Measurements from ENCODE around the gene DOCK8. TPM values are rescaled to one million over a fixed set of nuclear protein-coding genes. Genes with fewer than 3 reads are reported as not detected.

DOCK8 gene
- polyA plus RNA-seq, 1 donor, result 8.2 TPM

GRCh38 chr9:506281-506680 lies 291.6 kb downstream of the DOCK8 start:
- no peak for DNase-seq

DNA sequence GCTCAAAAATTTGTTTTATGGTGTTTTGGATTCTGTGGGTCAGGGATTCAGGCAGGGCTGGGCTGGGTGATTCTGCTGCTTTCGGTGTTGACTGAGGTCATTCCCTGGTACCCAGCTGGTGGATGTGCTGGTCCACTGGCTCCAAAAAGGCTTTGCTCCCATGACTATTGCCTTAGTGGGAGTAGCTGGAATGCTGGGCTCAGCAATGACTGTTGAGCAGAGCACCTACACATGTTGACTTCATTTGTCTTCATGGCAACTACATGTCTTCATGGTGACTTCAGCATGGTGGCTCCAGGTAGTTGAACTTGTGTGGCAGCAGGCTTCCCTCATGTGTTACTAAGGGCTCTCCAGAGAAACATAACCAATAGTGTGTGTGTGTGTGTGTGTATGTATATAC lies 297.2 kb downstream of the DOCK8 start:
- DNase-seq, result no peak

DNA sequence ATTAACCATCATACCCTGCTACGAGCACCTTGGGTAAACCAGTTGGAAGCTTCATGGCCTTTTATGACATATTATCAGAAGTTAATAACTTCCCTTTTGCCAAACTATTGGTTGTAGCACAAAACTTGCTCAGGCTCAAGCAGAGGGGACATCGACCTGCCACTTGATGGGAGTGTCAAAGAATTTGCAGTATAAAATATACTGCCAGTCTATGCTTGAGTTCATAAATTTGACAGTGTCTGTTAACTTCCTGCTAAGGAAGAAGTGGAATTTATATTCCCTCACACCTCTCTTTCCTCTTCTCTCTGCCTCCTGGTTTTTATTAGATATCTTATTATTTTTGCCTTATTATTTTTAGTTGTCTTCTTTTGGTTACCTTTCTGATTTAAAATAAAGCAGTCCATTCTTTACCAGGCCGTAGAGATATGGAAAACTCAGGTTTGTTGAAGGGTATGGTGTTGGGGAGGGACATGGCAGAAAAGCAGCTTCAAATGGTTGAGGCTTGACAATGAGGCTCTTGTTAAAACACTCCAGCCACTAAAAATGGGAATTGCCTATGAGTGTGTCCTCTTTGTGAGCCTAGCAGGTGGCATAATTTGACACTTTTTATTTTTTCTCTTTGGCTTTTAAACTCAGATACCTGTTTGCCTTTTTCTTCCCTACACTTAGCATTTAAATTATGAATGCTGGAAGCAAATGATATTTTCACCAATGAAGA lies 298.0 kb downstream of the DOCK8 start:
- DNase-seq, result no peak

Other genes starting within 250 kb of the DOCK8 start
- 33.4 TPM for gene WASHC1, start 185.4 kb upstream of the DOCK8 start, polyA plus RNA-seq (ENCODE audit: insufficient read length)
- gene FOXD4, start 96.4 kb upstream of the DOCK8 start, polyA plus RNA-seq (ENCODE audit: insufficient read length), result 2.7 TPM
- gene ZNG1A, start 35.8 kb upstream of the DOCK8 start, polyA plus RNA-seq (ENCODE audit: insufficient read length), result 63.0 TPM